ENCODE results near the gene LTB4R2.

Gene LTB4R2

DNA sequence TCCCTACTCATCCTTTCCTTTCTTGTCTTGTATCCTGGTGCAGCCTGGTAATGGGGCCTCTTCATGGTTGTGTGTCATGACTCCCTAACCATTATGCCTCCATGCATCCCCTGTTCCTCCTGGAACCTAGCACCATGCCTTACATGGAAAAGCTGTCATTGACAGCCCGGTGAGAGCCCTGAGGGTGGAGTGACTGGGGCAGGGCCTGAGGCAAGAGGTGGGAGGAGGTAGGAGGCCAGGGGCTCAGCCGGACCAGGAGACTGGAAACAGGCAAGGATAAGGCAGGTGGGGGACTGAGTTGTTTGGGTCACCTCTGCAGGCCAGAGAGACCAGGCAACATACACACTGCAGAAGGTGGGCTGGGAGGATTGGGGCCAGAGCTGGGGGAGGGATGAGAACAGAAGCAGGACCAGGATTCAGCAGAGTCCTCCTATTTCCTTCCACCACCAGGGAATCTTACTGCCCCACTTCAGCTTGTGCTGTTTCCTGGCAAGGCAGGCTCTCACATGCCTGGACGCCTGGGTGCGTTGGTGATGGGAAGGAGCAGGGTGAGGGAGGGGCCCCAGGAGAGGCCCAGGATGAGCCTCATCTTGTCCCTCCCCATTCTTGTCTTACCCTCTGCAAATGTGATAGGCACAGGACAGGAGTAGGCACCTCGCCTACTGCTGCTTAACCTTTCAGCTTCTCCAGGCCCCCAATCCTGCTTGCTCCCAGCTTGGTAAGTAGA, at the start of gene LTB4R2:
Gene LTB4R2, plus strand, starts transcription at position 603 of the 727 bp plus-strand sequence. CDS start 525 bp downstream, outside the sequence.
- ChIA-PET POLR2A (interaction anchor here (1.5 kb wide), 1 partner anchor 122 kb away, joined by 3 read pairs; no protein-coding TSS in a partner anchor), CTCF (interaction anchor here (0.7 to 10.4 kb wide), 22 partner anchors 9 to 379 kb away, joined by 3 to 155 read pairs (median 17); partner anchors contain the start of genes ADCY4, CBLN3, DHRS1 and IRF9)
- no peak for TF ChIP-seq CTCF (IDR thresholded peaks at IDR 0.05; ENCODE audit: control extremely low read depth, extremely low read depth, low read depth, missing control alignments)
- DNase-seq (ENCODE audit: extremely low spot score), result no peak

GRCh38 chr14:24260780-24261157, 49.2 kb upstream of the LTB4R2 start:
- POLR2A ChIA-PET, result interaction anchor here (0.7 to 2.0 kb wide), 2 partner anchors 9 to 16 kb away, joined by 3 to 5 read pairs; no protein-coding TSS in a partner anchor
- DNase-seq (ENCODE audit: extremely low spot score), result no peak
- no peak for TF ChIP-seq CTCF (IDR thresholded peaks at IDR 0.05; ENCODE audit: control extremely low read depth, extremely low read depth, low read depth, missing control alignments)
- CTCF ChIA-PET, result interaction anchor here (1.0 to 2.8 kb wide), 4 partner anchors 18 to 73 kb away, joined by 3 to 12 read pairs (median 6); partner anchors contain the start of gene TINF2

DNA sequence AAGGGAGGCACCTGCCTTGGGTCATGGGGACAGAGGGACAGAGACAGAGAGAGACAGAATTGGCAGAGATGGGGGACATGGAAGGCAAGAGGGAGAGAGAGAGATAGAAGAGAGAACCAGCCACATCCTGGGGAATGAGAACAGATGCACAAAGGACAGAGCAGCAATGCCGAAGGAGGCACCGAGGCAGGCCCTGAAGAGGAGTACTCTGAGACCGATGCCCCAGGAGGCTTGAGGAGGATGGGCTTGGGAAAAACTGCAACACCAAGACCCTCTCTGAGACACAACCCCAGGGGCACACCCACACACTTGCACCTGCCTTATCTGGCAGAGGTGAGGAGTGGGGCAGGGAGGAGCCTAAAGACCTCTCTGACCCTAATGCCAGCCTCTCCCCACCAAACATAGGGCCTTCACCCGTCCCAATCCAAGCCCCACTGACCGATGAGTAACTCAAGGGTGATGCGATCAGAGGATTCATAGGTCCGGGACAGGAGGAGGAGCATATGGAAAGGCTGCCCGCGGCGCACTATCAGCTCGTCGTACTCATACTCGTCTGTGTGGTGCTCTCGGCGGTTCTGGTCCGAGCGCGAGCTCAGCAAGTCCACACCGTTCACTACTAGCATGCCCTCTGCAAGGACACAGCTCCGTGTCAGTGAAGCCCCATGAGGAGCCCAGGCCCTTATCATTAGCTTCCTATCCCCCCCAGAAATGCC, 48.5 kb upstream of the LTB4R2 start:
- no peak for TF ChIP-seq CTCF (IDR thresholded peaks at IDR 0.05; ENCODE audit: control extremely low read depth, extremely low read depth, low read depth, missing control alignments)
- no peak for DNase-seq (ENCODE audit: extremely low spot score)
- POLR2A ChIA-PET, result interaction anchor here (0.8 to 2.0 kb wide), 3 partner anchors 8 to 10 kb away, joined by 3 to 6 read pairs (median 5); partner anchors contain the start of gene RABGGTA
- CTCF ChIA-PET, result interaction anchor here (1.0 to 2.8 kb wide), 6 partner anchors 9 to 72 kb away, joined by 3 to 12 read pairs (median 6); partner anchors contain the start of genes RABGGTA and TINF2

DNA sequence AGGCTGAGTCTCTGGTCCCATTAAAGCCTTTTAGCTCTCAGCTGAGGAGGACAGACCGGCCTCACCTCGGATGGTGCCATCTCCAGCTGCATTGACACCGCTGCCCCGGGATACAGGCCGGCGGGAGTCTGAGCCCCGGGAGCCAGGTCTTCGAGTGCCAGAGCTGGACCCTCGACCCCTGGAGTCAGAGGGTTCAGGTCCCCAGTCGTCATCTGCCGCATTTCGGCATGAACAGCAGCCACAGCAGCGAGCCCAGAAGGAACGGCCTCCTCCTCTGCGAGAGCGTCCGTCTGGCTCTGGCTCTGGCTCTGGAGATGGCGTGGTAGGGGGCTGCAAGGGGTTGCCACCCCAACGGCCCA, 48.0 kb upstream of the LTB4R2 start:
- no peak for TF ChIP-seq CTCF (IDR thresholded peaks at IDR 0.05; ENCODE audit: control extremely low read depth, extremely low read depth, low read depth, missing control alignments)
- POLR2A ChIA-PET, result interaction anchor here (0.8 to 2.0 kb wide), 3 partner anchors 8 to 10 kb away, joined by 3 to 6 read pairs (median 5); partner anchors contain the start of gene RABGGTA
- no peak for DNase-seq (ENCODE audit: extremely low spot score)
- CTCF ChIA-PET, result interaction anchor here (1.3 to 2.8 kb wide), 4 partner anchors 9 to 35 kb away, joined by 4 to 12 read pairs (median 10); partner anchors contain the start of genes RABGGTA and TINF2

DNA sequence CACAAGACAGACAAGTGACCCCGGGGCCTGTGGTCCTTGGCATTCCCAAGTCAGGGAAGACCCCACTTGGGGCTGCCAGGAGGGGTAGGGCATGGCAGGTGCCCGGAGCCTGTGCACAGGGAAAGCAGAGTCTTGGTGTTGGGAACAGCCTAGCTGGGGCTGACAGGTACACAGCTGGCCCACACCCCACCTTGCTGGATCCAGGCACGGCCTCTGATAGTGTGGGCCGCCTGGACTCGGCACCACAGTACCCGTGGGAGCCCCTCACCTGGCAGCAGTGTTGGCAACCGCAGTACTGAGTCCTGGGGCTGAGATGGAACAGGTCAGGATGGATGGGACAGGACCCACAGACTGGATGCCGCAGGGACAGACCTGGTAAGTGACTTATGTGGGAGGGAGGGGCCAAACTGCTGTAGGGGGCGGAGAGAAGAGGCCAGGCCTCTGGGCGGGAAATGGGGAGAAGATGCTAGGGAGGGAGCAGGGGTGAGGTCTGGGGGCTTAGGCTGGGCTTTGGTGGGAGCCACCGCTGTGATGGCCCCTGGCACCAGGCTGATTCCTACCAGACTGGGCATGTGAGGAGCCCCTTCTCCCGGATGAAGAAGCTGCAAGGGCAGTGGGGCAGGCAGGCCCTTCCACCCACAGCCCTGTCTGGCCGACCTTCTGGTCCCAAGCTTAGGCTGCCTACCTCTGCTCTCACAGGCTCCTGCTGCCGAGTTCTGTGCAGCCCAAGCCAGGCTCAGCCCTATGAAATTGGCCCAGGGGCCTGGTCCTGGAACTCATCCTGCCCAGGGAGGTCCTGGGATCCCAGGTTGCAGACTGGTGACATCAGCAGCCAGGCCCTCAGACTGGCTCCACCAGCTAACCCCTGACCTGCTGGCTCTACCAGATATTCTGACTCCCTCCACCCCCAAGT, 46.9 kb upstream of the LTB4R2 start, which contains the start of gene TGM1:
Gene TGM1, minus strand, starts transcription at position 357 of the 913 bp plus-strand sequence. CDS start 825 bp downstream, outside the sequence.
- ChIA-PET POLR2A (interaction anchor here (0.9 kb wide), 1 partner anchor 27 kb away, joined by 3 read pairs; no protein-coding TSS in a partner anchor), CTCF (interaction anchor here (1.1 to 9.2 kb wide), 6 partner anchors 8 to 45 kb away, joined by 3 to 67 read pairs (median 11); partner anchors contain the start of genes CIDEB, LTB4R2, RABGGTA and TINF2)
- DNase-seq (ENCODE audit: extremely low spot score), result no peak

More for the DNA sequence above, 46.9 kb upstream of the LTB4R2 start, which contains the start of gene TGM1:
- TF ChIP-seq CTCF (IDR thresholded peaks at IDR 0.05; ENCODE audit: control extremely low read depth, extremely low read depth, low read depth, missing control alignments), result no peak
